ENCODE data around the gene VSTM4. TPM values are rescaled to one million over a fixed set of nuclear protein-coding genes. Genes with fewer than 3 reads are reported as not detected.

Gene VSTM4
- total and polyA plus RNA-seq, 4 donors: 1.0 to 3.1 (median 2.0) TPM

GRCh38 chr10:49078433-49078832 is 36.9 kb downstream of the VSTM4 start:
- TF ChIP-seq GABPA (IDR thresholded peaks at IDR 0.05 in 1 of 2, conservative IDR thresholded peaks at IDR 0.05 in 1 of 2) (no peak), EGR1 (IDR thresholded peaks at IDR 0.05; ENCODE audit: low read depth in 2 of 2) (no peak), JUND (IDR thresholded peaks at IDR 0.05) (no peak), TAF1 (conservative IDR thresholded peaks at IDR 0.05) (no peak), CTCF (IDR thresholded peaks at IDR 0.05; ENCODE audit: low read depth, low read length, missing input control) (no peak), NR2F2 (IDR thresholded peaks at IDR 0.05) (no peak), RXRA (IDR thresholded peaks at IDR 0.05) (no peak), SP1 (IDR thresholded peaks at IDR 0.05) (no peak), FOXA2 (IDR thresholded peaks at IDR 0.05) (no peak), YY1 (IDR thresholded peaks at IDR 0.05) (no peak), FOXA1 (IDR thresholded peaks at IDR 0.05) (no peak), HNF4A (conservative IDR thresholded peaks at IDR 0.05) (no peak), HNF4G (IDR thresholded peaks at IDR 0.05) (no peak), ZBTB33 (IDR thresholded peaks at IDR 0.05) (no peak), RAD21 (IDR thresholded peaks at IDR 0.05) (no peak), MAX (IDR thresholded peaks at IDR 0.05) (no peak)
- TF ChIP-seq, protein P1, sequence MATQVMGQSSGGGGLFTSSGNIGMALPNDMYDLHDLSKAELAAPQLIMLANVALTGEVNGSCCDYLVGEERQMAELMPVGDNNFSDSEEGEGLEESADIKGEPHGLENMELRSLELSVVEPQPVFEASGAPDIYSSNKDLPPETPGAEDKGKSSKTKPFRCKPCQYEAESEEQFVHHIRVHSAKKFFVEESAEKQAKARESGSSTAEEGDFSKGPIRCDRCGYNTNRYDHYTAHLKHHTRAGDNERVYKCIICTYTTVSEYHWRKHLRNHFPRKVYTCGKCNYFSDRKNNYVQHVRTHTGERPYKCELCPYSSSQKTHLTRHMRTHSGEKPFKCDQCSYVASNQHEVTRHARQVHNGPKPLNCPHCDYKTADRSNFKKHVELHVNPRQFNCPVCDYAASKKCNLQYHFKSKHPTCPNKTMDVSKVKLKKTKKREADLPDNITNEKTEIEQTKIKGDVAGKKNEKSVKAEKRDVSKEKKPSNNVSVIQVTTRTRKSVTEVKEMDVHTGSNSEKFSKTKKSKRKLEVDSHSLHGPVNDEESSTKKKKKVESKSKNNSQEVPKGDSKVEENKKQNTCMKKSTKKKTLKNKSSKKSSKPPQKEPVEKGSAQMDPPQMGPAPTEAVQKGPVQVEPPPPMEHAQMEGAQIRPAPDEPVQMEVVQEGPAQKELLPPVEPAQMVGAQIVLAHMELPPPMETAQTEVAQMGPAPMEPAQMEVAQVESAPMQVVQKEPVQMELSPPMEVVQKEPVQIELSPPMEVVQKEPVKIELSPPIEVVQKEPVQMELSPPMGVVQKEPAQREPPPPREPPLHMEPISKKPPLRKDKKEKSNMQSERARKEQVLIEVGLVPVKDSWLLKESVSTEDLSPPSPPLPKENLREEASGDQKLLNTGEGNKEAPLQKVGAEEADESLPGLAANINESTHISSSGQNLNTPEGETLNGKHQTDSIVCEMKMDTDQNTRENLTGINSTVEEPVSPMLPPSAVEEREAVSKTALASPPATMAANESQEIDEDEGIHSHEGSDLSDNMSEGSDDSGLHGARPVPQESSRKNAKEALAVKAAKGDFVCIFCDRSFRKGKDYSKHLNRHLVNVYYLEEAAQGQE (IDR thresholded peaks at IDR 0.05): no peak
- TF ChIP-seq, protein P2, sequence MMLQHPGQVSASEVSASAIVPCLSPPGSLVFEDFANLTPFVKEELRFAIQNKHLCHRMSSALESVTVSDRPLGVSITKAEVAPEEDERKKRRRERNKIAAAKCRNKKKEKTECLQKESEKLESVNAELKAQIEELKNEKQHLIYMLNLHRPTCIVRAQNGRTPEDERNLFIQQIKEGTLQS (IDR thresholded peaks at IDR 0.05): no peak
- DNase-seq (ENCODE audit: low spot score): no peak
- H3K4me1 ChIP-seq (ENCODE audit: control insufficient read depth in 4 of 4, insufficient read depth in 4 of 4, low read length in 3 of 4): peaks cover 18 to 58% (median 44%) of the 10 kb centered on the region in 4 donors
- H3K27me3 ChIP-seq (ENCODE audit: control insufficient read depth in 4 of 4, insufficient read depth in 4 of 4, low read length in 3 of 4): no peaks in the 10 kb centered on the region
- no peaks in the 10 kb centered on the region for H3K9me3 ChIP-seq (ENCODE audit: control insufficient read depth in 4 of 4, low read length in 3 of 4)
- 93% methylated on average over 2 of the region's 2 CpGs for WGBS
- no peak overlapping the region for H3K27ac ChIP-seq (ENCODE audit: low read depth in 1 of 2, low read length in 2 of 2)
- no peak overlapping the region for H3K4me3 ChIP-seq (ENCODE audit: low read depth in 1 of 3, low read length in 3 of 3)
- H3K36me3 ChIP-seq (ENCODE audit: control insufficient read depth in 4 of 4, insufficient read depth in 3 of 4, low read depth in 1 of 4, low read length in 3 of 4): no peaks in the 10 kb centered on the region
- H3K9ac ChIP-seq (ENCODE audit: low read depth in 1 of 2, low read length in 2 of 2): no peak overlapping the region

Data from liver (tissue), 9 donors.